SIG-M5 (cell line): ENCODE measurements around the gene FBN1.

Experiments used
- DNase-seq: peaks from one replicate; lab custom pipeline; 2025; lab: John Stamatoyannopoulos, UW

The FBN1 gene

GRCh38 chr15:48553559-48553958 lies 92.0 kb downstream of the FBN1 start:
- no peak for DNase-seq

DNA sequence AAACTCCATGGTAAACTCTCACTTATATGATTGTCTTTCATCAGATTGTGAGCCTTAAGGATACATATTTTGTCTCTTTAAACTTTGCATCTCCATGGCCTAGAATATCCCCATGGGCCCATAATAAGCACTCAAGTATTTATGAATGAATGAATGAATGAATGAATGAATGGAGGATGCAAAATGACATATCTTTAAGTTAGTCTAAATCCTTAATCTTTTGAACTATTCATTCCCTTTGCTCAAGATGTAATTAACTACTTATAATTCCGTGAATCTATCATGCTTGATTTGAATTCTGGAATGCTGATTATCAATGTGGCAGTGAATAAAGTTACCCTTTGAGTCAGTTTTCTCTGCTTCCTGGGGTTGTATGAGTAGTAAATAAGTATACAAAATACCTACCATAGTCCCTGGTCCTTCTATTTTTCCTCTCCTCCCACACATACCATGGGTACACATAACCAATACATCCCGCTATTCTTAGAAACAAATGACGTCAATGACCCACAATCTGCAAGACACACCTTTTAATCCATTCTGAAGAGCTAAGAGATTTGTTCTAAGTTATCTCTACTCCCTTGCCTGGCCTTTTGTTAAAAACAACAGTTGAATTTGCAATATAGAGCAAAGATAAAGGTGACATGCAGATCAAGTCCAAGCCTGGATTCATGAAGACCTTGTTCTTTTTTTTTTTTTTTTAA lies 94.5 kb downstream of the FBN1 start:
- no peak for DNase-seq

GRCh38 chr15:48548455-48548854 lies 97.1 kb downstream of the FBN1 start:
- DNase-seq = no peak

DNA sequence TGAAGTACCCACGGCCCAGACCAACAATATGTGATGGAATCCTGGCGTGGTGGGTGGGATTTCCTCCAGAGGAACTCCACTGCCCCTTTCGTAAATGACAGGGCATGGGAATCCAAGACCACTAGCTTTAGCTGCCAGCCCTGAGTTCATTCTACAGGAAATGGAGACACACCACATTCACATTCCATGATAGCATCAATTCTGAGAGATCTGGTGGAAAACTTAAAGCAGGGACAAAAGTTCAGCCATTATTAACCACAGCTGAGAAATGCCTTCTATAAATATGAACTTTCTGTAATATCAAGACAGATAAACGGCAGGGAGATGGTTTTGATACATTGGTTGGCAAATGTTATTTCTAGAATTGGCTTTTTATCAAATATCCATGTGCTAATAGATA lies 98.2 kb downstream of the FBN1 start:
- DNase-seq = no peak

GRCh38 chr15:48546296-48546695 lies 99.2 kb downstream of the FBN1 start:
- no peak for DNase-seq

GRCh38 chr15:48544778-48545177 lies 100.7 kb downstream of the FBN1 start:
- no peak for DNase-seq

DNA sequence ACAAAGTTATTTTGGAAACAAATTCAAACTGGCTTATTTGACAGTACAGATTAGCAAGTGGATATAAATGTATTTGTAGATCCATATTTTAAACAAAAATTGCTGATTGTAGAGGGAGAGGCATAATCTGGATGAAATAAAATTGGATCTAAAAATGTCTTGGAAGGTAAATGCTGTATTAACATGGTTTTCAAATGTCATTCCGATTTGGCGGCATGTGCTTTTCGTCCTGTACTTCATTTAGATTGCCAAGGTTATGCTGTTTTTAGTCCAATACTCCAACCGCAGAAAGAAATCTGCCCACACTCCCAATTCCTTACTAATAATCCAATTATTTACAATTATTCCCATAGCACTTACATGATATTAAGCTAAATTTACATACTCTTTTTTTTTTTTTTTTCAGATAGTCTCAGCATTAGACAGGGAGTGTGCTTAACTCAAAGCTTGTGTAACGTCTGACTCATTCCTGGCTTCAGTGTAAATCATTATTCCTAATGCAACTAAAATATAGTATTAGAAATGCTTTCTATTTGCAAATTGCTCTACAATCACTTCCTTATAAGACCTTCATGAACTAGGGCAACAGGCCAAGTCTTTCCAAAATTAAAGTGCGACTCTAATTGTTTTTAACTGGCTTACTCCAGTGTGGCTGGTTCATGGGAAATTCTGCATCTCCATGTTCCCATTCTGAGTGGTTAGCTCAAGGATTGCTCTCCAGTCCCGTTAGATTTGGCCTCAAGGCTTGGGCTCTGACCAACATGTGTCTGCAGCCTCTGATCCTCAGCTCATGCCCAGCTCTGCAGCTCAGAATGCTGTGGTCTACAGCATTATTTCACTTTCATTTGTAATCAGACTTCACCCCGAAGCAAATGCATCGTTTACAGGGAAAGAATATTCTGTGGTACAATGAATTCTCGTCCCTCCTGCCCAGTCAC lies 103.9 kb downstream of the FBN1 start:
- no peak for DNase-seq

GRCh38 chr15:48540756-48541155 lies 104.8 kb downstream of the FBN1 start:
- DNase-seq = no peak

- no peak for DNase-seq
Measured at GRCh38 chr15:48538941-48539340, 106.6 kb downstream of the FBN1 start.

GRCh38 chr15:48537271-48538113 lies 108.0 kb downstream of the FBN1 start:
- no peak for DNase-seq

DNA sequence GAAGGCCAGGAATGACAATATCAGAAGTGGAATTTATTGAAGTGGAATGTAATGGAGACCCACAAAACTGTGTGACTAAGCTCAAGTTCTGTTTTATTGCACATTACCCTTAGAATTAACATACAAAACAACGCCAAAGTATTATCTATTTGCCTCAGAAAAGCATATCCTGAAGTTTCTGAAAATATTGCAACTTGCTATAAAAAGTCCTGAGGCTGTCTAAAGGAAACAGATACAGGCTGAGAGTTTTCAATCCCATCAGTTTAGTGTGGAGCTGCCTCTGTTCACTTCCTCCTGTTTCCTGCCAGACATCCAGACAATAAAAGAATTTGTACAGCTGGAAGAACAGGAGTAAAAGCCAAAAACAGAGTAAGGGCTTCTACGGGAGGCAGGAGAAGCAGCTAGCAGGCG lies 108.8 kb downstream of the FBN1 start:
- no peak for DNase-seq

DNA sequence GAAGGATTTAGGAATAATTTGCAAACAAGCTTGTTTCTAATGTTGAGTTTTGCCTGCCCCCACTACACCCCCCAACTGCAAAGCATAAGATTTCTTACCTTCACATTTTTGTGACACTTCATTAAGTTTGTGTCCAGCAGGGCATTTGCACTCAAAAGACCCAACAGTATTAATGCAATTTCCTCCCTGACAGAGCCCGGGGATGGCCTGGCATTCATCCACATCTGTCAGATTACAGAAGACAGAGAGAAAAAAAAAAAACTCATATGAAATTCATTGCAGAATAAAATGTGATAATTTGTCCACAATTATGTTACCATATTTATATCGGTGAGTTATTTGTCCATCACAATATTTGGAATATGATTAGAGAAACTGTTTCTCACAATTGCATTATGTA lies 111.5 kb downstream of the FBN1 start:
- no peak for DNase-seq

DNA sequence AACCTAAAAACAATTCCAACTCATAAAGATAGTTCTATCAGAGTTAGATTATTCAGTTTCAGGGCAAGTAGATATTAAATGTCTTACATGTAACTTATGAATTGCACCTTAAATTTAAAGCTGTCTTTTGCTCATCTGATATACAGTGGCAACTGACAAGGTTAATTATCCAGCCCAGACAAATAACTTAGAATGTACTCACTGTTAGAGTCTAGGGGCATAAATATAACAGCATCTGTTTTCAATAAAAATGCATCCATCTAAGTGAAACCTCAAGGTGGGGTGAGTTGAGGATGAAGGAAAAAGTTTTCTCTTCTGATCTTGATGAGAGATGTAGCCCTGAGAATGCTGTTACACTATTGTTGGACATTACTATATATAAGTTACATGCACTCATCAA lies 112.6 kb downstream of the FBN1 start:
- no peak for DNase-seq

GRCh38 chr15:48530528-48530927 lies 115.0 kb downstream of the FBN1 start:
- DNase-seq = no peak

GRCh38 chr15:48528921-48529320 lies 116.6 kb downstream of the FBN1 start:
- DNase-seq = no peak

- no peak for DNase-seq
Measured at GRCh38 chr15:48527517-48527916, 118.0 kb downstream of the FBN1 start.

DNA sequence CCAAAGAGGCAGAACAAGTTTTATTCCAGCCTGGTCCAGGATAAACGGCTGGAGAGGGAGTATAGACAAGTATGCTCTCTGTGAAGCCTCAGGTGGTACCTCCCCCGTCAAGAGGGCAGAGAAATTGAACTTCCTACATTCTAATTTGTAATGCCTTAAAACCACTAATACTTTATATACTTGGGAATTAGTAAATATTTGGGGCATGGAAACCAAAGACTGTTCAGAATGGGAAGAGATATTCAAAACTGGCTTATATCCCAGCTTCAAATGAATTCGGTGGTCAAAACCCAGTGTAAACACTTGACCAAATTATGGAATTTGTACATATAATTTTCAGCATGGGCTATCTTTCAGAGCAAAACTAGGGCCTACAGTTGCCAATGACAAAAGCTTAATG lies 122.6 kb downstream of the FBN1 start:
- no peak for DNase-seq

DNA sequence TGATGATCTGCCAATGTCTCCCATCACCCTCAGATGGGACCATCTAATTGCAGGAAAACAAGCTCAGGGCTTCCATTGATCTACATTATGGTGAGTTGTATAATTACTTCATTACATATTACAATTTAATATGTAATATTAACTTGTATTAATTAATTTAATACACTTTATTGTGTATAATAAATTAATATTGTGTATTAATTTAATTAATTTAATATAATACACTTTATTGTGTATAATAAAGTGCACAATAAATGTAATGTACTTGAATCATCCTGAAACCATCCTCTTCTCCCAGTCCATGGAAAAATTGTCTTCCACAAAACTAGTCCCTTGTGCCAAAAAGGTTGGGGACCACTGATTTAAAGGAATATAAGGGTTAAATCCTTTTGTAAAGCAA lies 123.4 kb downstream of the FBN1 start:
- no peak for DNase-seq

DNA sequence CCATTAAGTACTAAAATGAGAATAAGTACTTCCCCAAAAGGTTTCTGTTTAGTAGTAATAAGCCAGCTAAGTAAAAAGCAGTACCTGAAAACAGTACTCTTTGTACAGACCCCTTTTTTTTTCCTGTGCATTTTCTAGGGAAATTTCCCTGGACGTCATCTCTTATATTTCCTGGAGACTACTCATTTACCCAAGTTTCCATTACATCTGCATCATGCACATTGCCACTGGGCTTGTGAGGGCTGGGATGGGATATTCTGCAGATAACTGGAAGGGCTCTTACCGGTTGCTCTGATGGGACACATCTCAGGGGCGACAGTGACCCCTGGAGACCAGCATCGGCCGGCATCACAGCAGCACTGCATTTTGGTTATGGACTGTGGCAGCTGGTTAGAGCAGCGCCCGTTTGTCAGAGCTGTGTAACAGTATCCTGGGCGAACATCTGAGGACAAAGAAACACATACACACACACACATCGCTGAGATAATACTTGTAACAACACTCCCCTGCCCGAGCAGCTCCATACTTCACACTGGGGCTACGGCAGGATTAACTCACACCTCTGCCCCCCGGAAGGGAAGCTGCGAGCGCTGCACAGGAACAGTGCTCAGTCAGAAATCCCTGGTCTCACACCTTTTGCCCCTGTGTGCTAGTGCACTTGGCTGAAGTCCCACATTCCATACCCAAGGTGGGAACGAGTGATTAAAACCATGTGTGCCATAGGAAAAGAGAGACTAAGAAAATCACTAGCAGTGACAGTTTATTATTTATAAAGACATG lies 124.9 kb downstream of the FBN1 start:
- DNase-seq = no peak

- no peak for DNase-seq
Measured at GRCh38 chr15:48516121-48516520, 129.4 kb downstream of the FBN1 start.

- no peak for DNase-seq
Measured at GRCh38 chr15:48515500-48515899, 130.0 kb downstream of the FBN1 start.
